IMR-90 (cell line): ENCODE data around the gene PSRC1. TPM values are rescaled to one million over a fixed set of nuclear protein-coding genes. Genes with fewer than 3 reads are reported as not detected.

Source experiments
- ATAC-seq: fragments of 200-7000 bp; cut with Tn5 transposase; 2 replicates; pipeline ENCODE4 v1.9.1; 2020; ENCODE audit warnings: low read depth, mild to moderate bottlenecking, moderate library complexity
- BruUV-seq: library from RNA; stranded (reverse); fragments of 400-500 nt; replicated peaks from 2 replicates; lab custom pipeline; 2021; lab: Mats Ljungman, UMichigan
- CTCF ChIA-PET: fragments of 300-600 bp; formaldehyde crosslinking; extraction: SDS; loops from one replicate; lab custom pipeline; 2021; ENCODE audit warnings: antibody characterized with exemption; lab: Yijun Ruan, JAX
- POLR2A ChIA-PET: fragments of 300-600 bp; sonication (Branson Sonifier 250); formaldehyde crosslinking; loops from one replicate; lab custom pipeline; 2022; ENCODE audit warnings: antibody characterized with exemption; ENCODE audit not compliant: unreplicated experiment; lab: Charles Lee
- DNase-seq: peaks from one replicate; pipeline ENCODE4 v3.0.0; 2013
- H2AFZ ChIP-seq: replicated peaks from 2 replicates; pipeline ENCODE3; 2013; ENCODE audit warnings: low read length, mild to moderate bottlenecking; ENCODE audit not compliant: poor library complexity
- H2AK5ac ChIP-seq: 2 replicates; pipeline ENCODE4 v1.6.1; 2013; ENCODE audit warnings: low read depth, low read length, inconsistent platforms
- H2AK9ac ChIP-seq: replicated peaks from 2 replicates; pipeline ENCODE3; 2013; ENCODE audit warnings: mild to moderate bottlenecking, low read depth, low read length, moderate library complexity; ENCODE audit not compliant: poor library complexity
- H2BK120ac ChIP-seq: 2 replicates; pipeline ENCODE4 v1.6.1; 2013; ENCODE audit warnings: low read depth, low read length, inconsistent platforms
- H2BK15ac ChIP-seq: 3 replicates; pipeline ENCODE4 v1.6.1; 2013; ENCODE audit warnings: low read depth, low read length, inconsistent platforms
- H2BK20ac ChIP-seq: 2 replicates; pipeline ENCODE4 v1.6.1; 2013; ENCODE audit warnings: low read depth, mild to moderate bottlenecking, inconsistent platforms, low read length, moderate library complexity
- H2BK5ac ChIP-seq: 2 replicates; pipeline ENCODE4 v1.6.1; 2013; ENCODE audit warnings: mild to moderate bottlenecking, low read depth, low read length, inconsistent platforms; ENCODE audit not compliant: poor library complexity, severe bottlenecking
- H3K14ac ChIP-seq: replicated peaks from 2 replicates; pipeline ENCODE4 v1.6.1; 2013; ENCODE audit warnings: low read depth, low read length, inconsistent platforms
- H3K18ac ChIP-seq: 2 replicates; pipeline ENCODE4 v1.6.1; 2013; ENCODE audit warnings: low read depth, low read length, control low read depth
- H3K23ac ChIP-seq: 2 replicates; pipeline ENCODE4 v1.6.1; 2013; ENCODE audit warnings: low read depth, low read length, inconsistent platforms
- H3K27ac ChIP-seq: 2 replicates; pipeline ENCODE4 v1.5.1; 2013; ENCODE audit warnings: mild to moderate bottlenecking, control low read depth, low read length; ENCODE audit not compliant: insufficient read depth
- H3K27me3 ChIP-seq: 2 replicates; pipeline ENCODE4 v1.6.1; 2013; ENCODE audit warnings: low read length; ENCODE audit not compliant: control insufficient read depth, insufficient read depth
- H3K36me3 ChIP-seq: 2 replicates; pipeline ENCODE4 v1.6.1; 2013; ENCODE audit warnings: low read length, mixed read lengths; ENCODE audit not compliant: control insufficient read depth, insufficient read depth
- H3K4ac ChIP-seq: 2 replicates; pipeline ENCODE4 v1.6.1; 2013; ENCODE audit warnings: low read depth, low read length, inconsistent platforms
- H3K4me1 ChIP-seq: 2 replicates; pipeline ENCODE4 v1.6.1; 2013; ENCODE audit warnings: low read length, mixed read lengths; ENCODE audit not compliant: control insufficient read depth, insufficient read depth
- H3K4me2 ChIP-seq: 2 replicates; pipeline ENCODE4 v1.6.1; 2013; ENCODE audit warnings: low read depth, mild to moderate bottlenecking, control low read depth, low read length, moderate library complexity
- H3K4me3 ChIP-seq: 2 replicates; pipeline ENCODE4 v1.5.1; 2013; ENCODE audit warnings: low read depth, mild to moderate bottlenecking, control low read depth, low read length, moderate library complexity; ENCODE audit not compliant: insufficient read depth
- H3K56ac ChIP-seq: 2 replicates; pipeline ENCODE4 v1.6.1; 2013; ENCODE audit warnings: low read length, inconsistent platforms; ENCODE audit not compliant: insufficient read depth; ENCODE audit errors: extremely low read depth
- H3K79me1 ChIP-seq, 2 experiments: 2 replicates each; pipeline ENCODE4 v1.6.1; 2013; ENCODE audit warnings: low read length in 2 of 2, inconsistent platforms in 1 of 2, low read depth in 1 of 2
- H3K9ac ChIP-seq: 2 replicates; pipeline ENCODE4 v1.6.1; 2013; ENCODE audit warnings: low read depth, low read length, control low read depth
- H3K9me1 ChIP-seq: 2 replicates; pipeline ENCODE4 v1.6.1; 2013; ENCODE audit warnings: low read length, inconsistent platforms; ENCODE audit not compliant: insufficient read depth
- H3K9me3 ChIP-seq: 2 replicates; pipeline ENCODE4 v1.6.1; 2013; ENCODE audit warnings: low read length; ENCODE audit not compliant: control insufficient read depth, insufficient read depth
- H4K20me1 ChIP-seq: 2 replicates; pipeline ENCODE4 v1.6.1; 2013; ENCODE audit warnings: low read length, inconsistent platforms; ENCODE audit not compliant: insufficient read depth
- H4K5ac ChIP-seq: 2 replicates; pipeline ENCODE4 v1.6.1; 2013; ENCODE audit warnings: mild to moderate bottlenecking, low read depth, low read length, control low read depth
- H4K8ac ChIP-seq, 2 experiments: 2 replicates each; pipeline ENCODE4 v1.6.1; 2013; ENCODE audit warnings: low read depth in 2 of 2, low read length in 2 of 2, control low read depth in 1 of 2, inconsistent platforms in 1 of 2
- H4K91ac ChIP-seq: 2 replicates; pipeline ENCODE4 v1.6.1; 2013; ENCODE audit warnings: low read depth, low read length, inconsistent platforms; ENCODE audit not compliant: insufficient read depth
- BHLHE40 ChIP-seq: fragments of 150-350 bp; IDR thresholded peaks from 2 replicates; pipeline ENCODE4 v1.6.1; 2016; ENCODE audit warnings: mild to moderate bottlenecking, low read depth, low read length
- CEBPB ChIP-seq: IDR thresholded peaks from 2 replicates; pipeline ENCODE4 v1.6.1; 2012; ENCODE audit warnings: low read depth, low read length, improper control_type of control experiment
- FOS ChIP-seq: fragments of 150-350 bp; IDR thresholded peaks from 2 replicates; pipeline ENCODE4 v1.6.1; 2016; ENCODE audit warnings: low read depth, low read length
- MXI1 ChIP-seq: IDR thresholded peaks from 2 replicates; pipeline ENCODE4 v1.6.1; 2012; ENCODE audit warnings: low read depth, mild to moderate bottlenecking, low read length, moderate library complexity, borderline replicate concordance
- RCOR1 ChIP-seq: IDR thresholded peaks from 2 replicates; pipeline ENCODE4 v1.6.1; 2012; ENCODE audit warnings: mild to moderate bottlenecking, low read length, improper control_type of control experiment; ENCODE audit not compliant: insufficient replicate concordance
- USF2 ChIP-seq: fragments of 150-350 bp; IDR thresholded peaks from 2 replicates; pipeline ENCODE4 v1.6.1; 2017; ENCODE audit warnings: mild to moderate bottlenecking, antibody characterized with exemption, low read length, low read depth
- WGBS, 2 experiments: methylation state at CpG; one replicate each; pipeline versions ENCODE4 v1.1.5 to v1.1.7; 2013; ENCODE audit warnings: missing lambda C conversion rate in 2 of 2; ENCODE audit not compliant: insufficient read length in 1 of 2; ENCODE audit errors: extremely low coverage in 2 of 2; 5-methylcytosine and 5-hydroxymethylcytosine counted together
- dilution Hi-C: fragments of 300-500 bp; cut with HindIII; formaldehyde crosslinking; loops from one replicate; pipeline ENCODE4 v1.14.3; 2018; ENCODE audit warnings: low sequenced_read_pairs; ENCODE audit not compliant: unreplicated experiment
- in situ Hi-C: fragments of 300-500 bp; cut with MboI; formaldehyde crosslinking; loops from 3 replicates; pipeline ENCODE4 v1.14.3; 2019; ENCODE audit warnings: low sequenced_read_pairs, inconsistent platforms, mixed read lengths
- intact Hi-C: fragments of 100-400 bp; cut with micrococcal nuclease; formaldehyde crosslinking; loops from 2 replicates; pipeline ENCODE4 v1.10.0; 2022
- polyA plus RNA-seq, 3 experiments: library from polyadenylated mRNA; depleted of rRNA; stranded (reverse); fragments of >200 nt; gene quantifications; 2 replicates each; pipeline ENCODE4 v1.2.3, GENCODE V29; 2012; ENCODE audit warnings: low replicate concordance in 1 of 3
- total RNA-seq: library from RNA; depleted of rRNA; stranded (reverse); fragments of >200 nt; gene quantifications from 2 replicates; pipeline ENCODE4 v1.2.3, GENCODE V29; 2012

PSRC1 gene
- total and polyA plus RNA-seq, 2 of the 4 experiments (the other 2 are of a cell fraction), result 34.6 to 40.3 TPM

- DNase-seq, result peak; percentile 97
- peak overlapping the region; percentile 28 for H3K9ac ChIP-seq
- H3K4me3 ChIP-seq, result no peak overlapping the region
- H3K36me3 ChIP-seq, result no peaks in the 10 kb centered on the region
- ChIA-PET CTCF (no interaction called here), POLR2A (no interaction called here)
- peak overlapping the region; percentile 94 for H2BK20ac ChIP-seq
- peak; percentile 87 for ATAC-seq
- H3K4me1 ChIP-seq, result peaks cover 26% of the 10 kb centered on the region
- dilution Hi-C loops (no loop called here), in situ Hi-C loops (no loop called here), intact Hi-C loops (loop anchor here (1.0 to 5.0 kb wide), 2 partner anchors 16 to 98 kb away; partner anchors contain the start of genes PSRC1 and SORT1)
- peak overlapping the region; percentile 65 for H3K56ac ChIP-seq
- peak overlapping the region; percentile 95 for H3K4ac ChIP-seq
- no TSS peak for BruUV-seq
- 21% methylated on average over 3 of the region's 11 CpGs; no CpG with 5 or more reads in 1 of the 2 experiments for WGBS, 2 experiments
- peak overlapping the region; percentile 98 for H2AK5ac ChIP-seq
- H4K8ac ChIP-seq, result peak overlapping the region; percentile 37 to 93
- peak overlapping the region; percentile 60 for H3K4me2 ChIP-seq
- H3K79me1 ChIP-seq, result peaks cover 0 to 11% of the 10 kb centered on the region in 2 experiments; a peak in 1 of 4 replicates
- peak overlapping the region; percentile 97 for H2BK120ac ChIP-seq
- no peaks in the 10 kb centered on the region for H3K27me3 ChIP-seq
- H3K18ac ChIP-seq, result peak overlapping the region; percentile 73
- H2AFZ ChIP-seq, result peak overlapping the region; percentile 89
- TF ChIP-seq USF2 (peak; percentile 69; the same call in 1 of the 2 replicates), BHLHE40 (peak; percentile 76), FOS (0 out of 2 replicates have a peak, but pooled peaks have one; percentile 24), CEBPB (peak; percentile 94), RCOR1 (no peak), MXI1 (0 out of 2 replicates have a peak, but pooled peaks have one; percentile 27)
- H2BK15ac ChIP-seq, result peak overlapping the region; percentile 83
- H4K5ac ChIP-seq, result peak overlapping the region; percentile 47
- peak overlapping the region; percentile 96 for H2AK9ac ChIP-seq
- H3K27ac ChIP-seq, result peak overlapping the region; percentile 86
- peak overlapping the region; percentile 95 for H3K23ac ChIP-seq
- H2BK5ac ChIP-seq, result peak overlapping the region; percentile 91
- peak overlapping the region; percentile 97 for H3K14ac ChIP-seq
- H3K9me1 ChIP-seq, result peaks cover 42% of the 10 kb centered on the region
- peak overlapping the region; percentile 97 for H4K91ac ChIP-seq
- H4K20me1 ChIP-seq, result peaks cover 4% of the 10 kb centered on the region; the same call in 1 of the 2 replicates
- no peaks in the 10 kb centered on the region for H3K9me3 ChIP-seq
Observed at GRCh38 chr1:109298666-109299557, 16.0 kb upstream of the PSRC1 start.
